ENCODE results near the gene TMEM273.

DNA sequence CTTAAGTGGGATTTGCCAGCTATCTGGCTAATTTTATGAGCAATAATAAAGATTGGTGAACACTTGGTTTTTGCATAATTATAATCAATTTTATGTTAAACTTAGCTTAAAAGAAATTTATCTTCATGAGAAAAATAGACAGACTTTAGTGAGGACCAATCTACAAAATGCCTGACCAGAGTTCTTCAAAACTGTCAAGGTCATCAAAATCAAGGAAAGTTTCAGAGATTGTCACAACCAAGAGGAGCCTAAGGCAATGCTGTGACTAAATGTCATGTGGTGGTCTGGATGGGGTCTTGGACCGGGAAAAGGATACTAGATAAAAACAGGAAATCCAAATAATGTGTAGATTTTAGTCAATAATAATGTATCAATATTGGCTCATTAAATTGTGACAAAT, 36.7 kb downstream of the TMEM273 start:
- TF ChIP-seq, protein P1, sequence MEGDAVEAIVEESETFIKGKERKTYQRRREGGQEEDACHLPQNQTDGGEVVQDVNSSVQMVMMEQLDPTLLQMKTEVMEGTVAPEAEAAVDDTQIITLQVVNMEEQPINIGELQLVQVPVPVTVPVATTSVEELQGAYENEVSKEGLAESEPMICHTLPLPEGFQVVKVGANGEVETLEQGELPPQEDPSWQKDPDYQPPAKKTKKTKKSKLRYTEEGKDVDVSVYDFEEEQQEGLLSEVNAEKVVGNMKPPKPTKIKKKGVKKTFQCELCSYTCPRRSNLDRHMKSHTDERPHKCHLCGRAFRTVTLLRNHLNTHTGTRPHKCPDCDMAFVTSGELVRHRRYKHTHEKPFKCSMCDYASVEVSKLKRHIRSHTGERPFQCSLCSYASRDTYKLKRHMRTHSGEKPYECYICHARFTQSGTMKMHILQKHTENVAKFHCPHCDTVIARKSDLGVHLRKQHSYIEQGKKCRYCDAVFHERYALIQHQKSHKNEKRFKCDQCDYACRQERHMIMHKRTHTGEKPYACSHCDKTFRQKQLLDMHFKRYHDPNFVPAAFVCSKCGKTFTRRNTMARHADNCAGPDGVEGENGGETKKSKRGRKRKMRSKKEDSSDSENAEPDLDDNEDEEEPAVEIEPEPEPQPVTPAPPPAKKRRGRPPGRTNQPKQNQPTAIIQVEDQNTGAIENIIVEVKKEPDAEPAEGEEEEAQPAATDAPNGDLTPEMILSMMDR (IDR thresholded peaks at IDR 0.05): no peak
- TF ChIP-seq POLR2A (IDR thresholded peaks at IDR 0.05): no peak
